GM19023 (cell line): Measurements from ENCODE around the gene FBXO24.
A peak's percentile ranks its signal among the peaks of the same experiment; 100 is the strongest.

Source experiments
- ATAC-seq: cut with Tn5 transposase; IDR thresholded peaks from one replicate; pipeline ENCODE4 v1.9.1; 2021; ENCODE audit warnings: mild to moderate bottlenecking, moderate library complexity; ENCODE audit not compliant: unreplicated experiment

Gene FBXO24

GRCh38 chr7:100573691-100574361 is 12.3 kb upstream of the FBXO24 start, which contains the start of gene SAP25:
Gene SAP25 (minus strand): TSS chr7:100573900. CDS start chr7:100573742, 158 bp downstream.
- ATAC-seq, result no peak

GRCh38 chr7:100574362-100575205 is 11.5 kb upstream of the FBXO24 start:
- ATAC-seq, result no peak

- no peak for ATAC-seq
Measured at GRCh38 chr7:100575206-100575631, 10.9 kb upstream of the FBXO24 start.

- no peak for ATAC-seq
Measured at GRCh38 chr7:100575746-100576383, 10.3 kb upstream of the FBXO24 start.

GRCh38 chr7:100576384-100576993 is 9.6 kb upstream of the FBXO24 start:
- ATAC-seq, result no peak

GRCh38 chr7:100577103-100577502 is 9.0 kb upstream of the FBXO24 start:
- no peak for ATAC-seq

GRCh38 chr7:100577507-100577906 is 8.6 kb upstream of the FBXO24 start:
- ATAC-seq, result no peak

GRCh38 chr7:100578246-100579183 is 7.6 kb upstream of the FBXO24 start:
- no peak for ATAC-seq

- no peak for ATAC-seq
Measured at GRCh38 chr7:100580466-100581283, 5.5 kb upstream of the FBXO24 start.

- no peak for ATAC-seq
Measured at GRCh38 chr7:100582041-100582579, 4.0 kb upstream of the FBXO24 start.

- no peak for ATAC-seq
Measured at GRCh38 chr7:100582650-100583049, 3.5 kb upstream of the FBXO24 start.

- ATAC-seq, result no peak
Measured at GRCh38 chr7:100583132-100584053, 2.7 kb upstream of the FBXO24 start.

- no peak for ATAC-seq
Measured at GRCh38 chr7:100584054-100584682, 2.0 kb upstream of the FBXO24 start.

GRCh38 chr7:100584683-100585510 is 1.2 kb upstream of the FBXO24 start:
- no peak for ATAC-seq

GRCh38 chr7:100585511-100586265 is 440 bp upstream of the FBXO24 start, which contains the start of gene LRCH4:
Gene LRCH4 (minus strand): TSS chr7:100586129. CDS start chr7:100586100, 29 bp downstream.
- ATAC-seq, result peak; percentile 28

GRCh38 chr7:100588438-100588837 is 2.3 kb downstream of the FBXO24 start:
- ATAC-seq, result no peak
